ENCODE measurements around the gene PLEKHG3.

Gene PLEKHG3

DNA sequence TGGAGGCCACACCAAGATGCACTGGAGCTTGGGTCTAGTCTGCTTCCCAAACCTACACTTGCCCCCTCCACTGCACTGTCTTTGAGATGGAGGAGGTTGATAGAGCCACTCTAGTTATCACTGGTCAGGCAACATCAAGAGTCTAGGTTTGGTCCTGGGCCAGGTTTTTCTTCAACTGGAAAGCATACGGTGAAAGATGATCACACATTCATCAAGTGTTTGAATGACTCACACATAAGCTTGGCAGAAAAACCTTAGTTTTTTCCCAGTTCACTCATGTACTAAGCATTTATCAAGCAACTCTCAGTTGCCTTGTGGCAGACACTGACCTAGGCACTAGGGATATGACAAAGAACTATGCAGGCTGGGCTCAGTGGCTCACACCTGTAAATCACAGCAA, 84.5 kb downstream of the PLEKHG3 start:
- no peak for DNase-seq (ENCODE audit: low spot score)

DNA sequence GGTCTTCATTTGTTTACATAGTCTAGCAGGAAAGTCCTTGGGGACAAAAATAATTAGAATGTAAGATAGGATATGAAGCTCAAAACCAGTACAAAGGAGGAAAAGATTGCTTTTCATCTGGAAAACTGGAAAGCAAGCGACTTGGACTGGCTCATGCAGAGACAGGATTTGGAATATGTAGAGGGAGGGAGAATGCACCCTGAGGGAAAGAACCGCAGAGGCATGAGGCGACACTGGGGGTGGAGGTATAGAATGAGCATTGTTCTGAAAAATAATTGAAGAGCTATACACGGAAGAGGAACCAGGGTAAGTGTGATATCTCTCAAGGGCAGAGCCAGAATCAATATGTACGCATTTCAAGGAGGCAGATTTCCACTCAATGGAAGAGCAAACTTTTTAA, 85.5 kb downstream of the PLEKHG3 start:
- DNase-seq (ENCODE audit: low spot score), result no peak

DNA sequence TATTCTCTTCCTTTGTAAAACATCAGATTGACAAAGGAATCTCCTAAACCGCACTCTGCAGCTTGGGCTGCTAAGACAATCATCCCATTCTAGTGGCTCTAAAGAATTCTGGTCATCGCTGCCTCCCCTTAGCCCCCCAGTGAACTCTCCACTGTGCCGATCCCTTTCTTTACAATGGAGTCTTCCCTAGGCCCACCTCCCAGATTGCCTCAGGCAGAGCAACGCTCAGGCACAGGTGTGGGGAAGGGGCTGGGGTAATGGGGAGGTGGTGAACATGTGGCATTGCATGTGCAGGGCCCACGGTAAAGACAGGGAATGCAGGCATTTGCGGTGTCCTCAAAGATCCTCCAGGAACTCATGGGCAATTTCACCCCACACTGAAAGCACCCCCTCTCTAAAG, 86.3 kb downstream of the PLEKHG3 start:
- no peak for DNase-seq (ENCODE audit: low spot score)

DNA sequence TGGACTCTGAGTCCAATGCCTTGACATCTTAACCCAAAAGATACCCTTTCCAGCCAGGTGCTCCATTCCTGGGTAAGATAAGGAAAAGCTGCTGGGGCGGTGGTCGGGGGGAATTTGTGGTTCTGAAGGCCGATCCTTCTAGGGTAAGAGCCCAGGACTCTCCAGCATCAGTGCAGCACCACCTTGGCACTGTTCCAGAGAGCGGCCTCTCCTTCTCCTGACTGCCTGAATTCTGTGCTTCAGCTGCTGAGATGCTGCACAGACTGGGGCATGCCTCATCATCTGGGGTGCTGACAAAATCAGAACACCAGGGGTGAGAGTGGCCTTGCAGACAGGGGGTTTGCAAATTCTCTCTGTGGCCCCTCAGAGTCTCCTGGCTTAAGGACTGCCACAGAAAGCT, 88.0 kb downstream of the PLEKHG3 start:
- DNase-seq (ENCODE audit: low spot score), result no peak

DNA sequence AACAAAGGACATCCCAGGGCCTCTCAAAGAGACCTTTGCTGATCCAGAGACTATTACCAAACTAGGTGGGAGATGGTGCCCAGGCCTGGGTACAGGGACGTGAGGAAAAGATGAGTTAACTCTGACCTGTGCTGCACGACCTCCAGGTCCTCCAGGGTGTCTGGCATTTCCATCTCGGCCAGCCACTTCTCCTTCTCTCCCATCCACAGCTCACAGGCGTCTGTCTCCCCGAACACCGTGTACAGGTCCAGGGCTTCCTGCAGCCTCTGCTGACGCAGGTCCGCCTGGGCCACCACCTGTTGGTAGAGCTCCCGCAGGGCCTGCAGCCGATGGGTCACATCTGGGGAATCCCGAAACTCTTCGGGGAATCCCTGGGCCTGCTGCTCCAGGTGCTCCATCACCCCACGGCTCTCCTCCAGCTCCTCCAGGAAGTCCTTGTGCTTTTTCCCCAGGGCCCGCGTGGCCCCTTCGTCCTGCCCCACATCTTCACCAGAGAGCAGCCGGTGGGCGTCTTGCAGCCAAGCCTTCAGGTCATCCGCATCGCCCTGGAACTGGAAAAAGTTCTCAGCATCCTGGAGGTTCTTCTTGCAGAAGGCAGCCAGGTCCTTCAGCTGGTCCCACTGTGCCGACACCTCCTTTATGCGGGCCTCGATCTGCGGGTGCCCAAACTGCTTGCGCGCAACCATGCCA, 88.8 kb downstream of the PLEKHG3 start:
- no peak for DNase-seq (ENCODE audit: low spot score)

DNA sequence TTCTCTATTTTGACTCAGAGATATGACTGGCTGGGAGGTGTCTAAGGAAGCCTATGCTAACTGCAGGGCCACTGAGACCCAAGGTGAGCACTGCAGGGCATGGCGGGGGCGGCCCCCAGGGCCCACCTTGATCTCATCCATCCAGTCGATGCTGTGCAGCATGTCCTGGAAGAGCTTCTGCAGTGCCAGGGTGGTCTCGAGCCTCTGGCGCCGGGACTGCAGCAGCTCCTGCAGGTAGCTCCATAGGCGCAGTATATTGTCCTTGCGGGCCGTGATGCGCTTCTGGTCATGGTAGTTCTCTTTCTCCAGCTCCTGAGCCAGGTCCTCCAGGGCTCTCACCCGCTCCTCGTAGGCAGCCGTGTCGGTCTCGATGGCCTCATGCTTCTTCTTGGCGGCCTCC, 91.0 kb downstream of the PLEKHG3 start:
- DNase-seq (ENCODE audit: low spot score), result no peak

DNA sequence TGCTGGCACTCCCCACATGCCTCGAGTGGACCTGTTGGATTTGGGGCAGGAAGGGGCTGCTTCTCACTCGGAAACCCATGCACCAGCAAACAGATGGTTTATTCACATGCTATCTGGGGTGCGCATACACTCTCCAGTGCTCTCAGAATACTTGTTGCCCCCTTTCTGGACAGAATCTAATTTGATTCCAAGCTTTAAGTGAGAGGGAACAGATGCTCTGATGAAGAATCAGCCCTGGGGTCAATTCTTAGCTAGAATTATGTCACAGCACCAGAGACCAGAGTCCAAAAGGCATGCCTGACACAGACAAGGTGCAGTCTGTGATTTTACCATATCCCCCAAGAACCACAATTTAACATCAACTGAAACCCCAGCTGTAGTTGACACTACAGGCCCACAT, 91.7 kb downstream of the PLEKHG3 start:
- no peak for DNase-seq (ENCODE audit: low spot score)

DNA sequence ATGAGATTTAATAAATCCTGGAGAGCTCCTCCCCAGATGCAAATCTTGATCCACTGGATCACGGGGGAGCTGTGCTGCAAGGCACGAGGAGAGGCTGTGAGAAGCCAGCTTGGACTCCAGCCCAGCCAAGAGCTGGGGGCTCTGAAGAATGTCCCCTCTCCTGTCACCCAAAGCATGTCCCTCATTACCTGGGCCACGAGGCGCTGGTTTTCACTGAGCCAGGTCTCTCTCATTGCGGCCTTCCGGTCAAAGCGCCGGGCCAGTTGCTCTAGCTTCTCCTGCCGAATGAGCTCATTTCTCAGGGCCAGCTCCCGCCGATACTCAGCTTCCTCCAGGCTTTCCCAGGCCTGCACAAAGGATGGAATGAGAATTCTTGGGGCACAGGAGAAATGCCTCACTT, 92.1 kb downstream of the PLEKHG3 start:
- DNase-seq (ENCODE audit: low spot score), result no peak

DNA sequence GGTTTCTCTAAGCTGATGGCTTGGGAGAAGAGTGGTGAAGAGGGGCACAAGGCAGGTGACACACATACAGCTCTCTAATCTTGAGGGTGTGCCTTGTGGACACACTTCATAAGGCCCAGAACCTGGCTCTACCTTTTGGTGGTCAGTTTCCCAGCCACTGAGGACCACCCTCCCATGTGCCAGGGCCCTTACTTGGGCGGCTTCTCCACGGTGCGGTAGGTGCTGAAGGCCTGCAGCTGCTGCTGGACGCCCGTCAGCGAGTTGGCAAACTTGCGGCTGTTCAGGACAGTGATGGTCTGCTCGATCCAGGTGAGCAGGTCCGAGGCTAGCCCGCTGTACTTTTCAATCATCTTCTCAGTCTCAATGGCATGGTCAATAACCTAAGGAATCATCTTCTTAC, 95.3 kb downstream of the PLEKHG3 start:
- no peak for DNase-seq (ENCODE audit: low spot score)
